Measurements from ENCODE around the gene FILIP1.
A peak's percentile ranks its signal among the peaks of the same experiment; 100 is the strongest.

Gene FILIP1, protein sequence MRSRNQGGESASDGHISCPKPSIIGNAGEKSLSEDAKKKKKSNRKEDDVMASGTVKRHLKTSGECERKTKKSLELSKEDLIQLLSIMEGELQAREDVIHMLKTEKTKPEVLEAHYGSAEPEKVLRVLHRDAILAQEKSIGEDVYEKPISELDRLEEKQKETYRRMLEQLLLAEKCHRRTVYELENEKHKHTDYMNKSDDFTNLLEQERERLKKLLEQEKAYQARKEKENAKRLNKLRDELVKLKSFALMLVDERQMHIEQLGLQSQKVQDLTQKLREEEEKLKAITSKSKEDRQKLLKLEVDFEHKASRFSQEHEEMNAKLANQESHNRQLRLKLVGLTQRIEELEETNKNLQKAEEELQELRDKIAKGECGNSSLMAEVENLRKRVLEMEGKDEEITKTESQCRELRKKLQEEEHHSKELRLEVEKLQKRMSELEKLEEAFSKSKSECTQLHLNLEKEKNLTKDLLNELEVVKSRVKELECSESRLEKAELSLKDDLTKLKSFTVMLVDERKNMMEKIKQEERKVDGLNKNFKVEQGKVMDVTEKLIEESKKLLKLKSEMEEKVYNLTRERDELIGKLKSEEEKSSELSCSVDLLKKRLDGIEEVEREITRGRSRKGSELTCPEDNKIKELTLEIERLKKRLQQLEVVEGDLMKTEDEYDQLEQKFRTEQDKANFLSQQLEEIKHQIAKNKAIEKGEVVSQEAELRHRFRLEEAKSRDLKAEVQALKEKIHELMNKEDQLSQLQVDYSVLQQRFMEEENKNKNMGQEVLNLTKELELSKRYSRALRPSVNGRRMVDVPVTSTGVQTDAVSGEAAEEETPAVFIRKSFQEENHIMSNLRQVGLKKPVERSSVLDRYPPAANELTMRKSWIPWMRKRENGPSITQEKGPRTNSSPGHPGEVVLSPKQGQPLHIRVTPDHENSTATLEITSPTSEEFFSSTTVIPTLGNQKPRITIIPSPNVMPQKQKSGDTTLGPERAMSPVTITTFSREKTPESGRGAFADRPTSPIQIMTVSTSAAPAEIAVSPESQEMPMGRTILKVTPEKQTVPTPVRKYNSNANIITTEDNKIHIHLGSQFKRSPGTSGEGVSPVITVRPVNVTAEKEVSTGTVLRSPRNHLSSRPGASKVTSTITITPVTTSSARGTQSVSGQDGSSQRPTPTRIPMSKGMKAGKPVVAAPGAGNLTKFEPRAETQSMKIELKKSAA (N-terminal part only)
- 0 to 0.39 (median 0) reads per million in 3 donors for total RNA-seq

DNA sequence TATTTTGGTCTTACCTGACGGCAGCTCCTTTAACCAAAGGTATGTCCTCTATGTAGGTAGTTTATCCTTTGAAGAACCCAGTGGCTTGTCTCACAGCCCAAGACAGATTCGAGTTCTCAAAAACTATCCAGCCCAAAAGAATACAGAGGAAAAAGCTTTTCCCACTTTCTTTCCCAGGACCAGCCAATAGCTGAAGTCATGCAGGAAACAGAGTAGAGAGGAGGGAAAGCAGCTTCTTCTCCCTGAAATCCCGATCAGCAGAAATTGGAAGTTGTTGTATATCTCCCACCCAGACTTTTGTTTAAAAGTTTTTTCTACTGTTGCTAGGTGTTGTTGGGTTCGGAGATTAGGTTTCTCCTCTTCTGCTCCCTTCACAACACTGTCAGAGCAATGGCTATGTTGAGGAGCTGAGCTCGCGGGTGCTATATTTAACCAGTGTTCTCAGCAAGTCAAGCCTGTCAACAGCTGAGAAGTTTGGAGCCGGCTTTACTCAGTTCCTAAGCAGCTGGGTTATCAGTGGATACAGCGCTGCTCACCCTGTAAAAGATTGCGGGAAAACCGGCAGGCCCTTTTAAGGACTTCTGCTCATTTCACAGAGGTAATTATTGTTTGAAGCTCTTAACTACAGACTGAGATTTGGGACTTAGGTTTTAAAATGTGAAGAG is at the start of gene FILIP1:
Gene FILIP1 (minus strand): TSS at position 401 of the 665 bp plus-strand sequence. CDS start 78,828 bp downstream, outside the sequence.
- Histone ChIP-seq H3K4me3 (ENCODE audit: insufficient read depth, low read depth, low read length, poor library complexity, severe bottlenecking) (no peak within 1 kb of the TSS), H3K9me3 (ENCODE audit: control insufficient read depth, low read length) (no peaks in the 10 kb centered on the region), H3K36me3 (ENCODE audit: control insufficient read depth, insufficient read depth, low read length) (no peaks in the 10 kb centered on the region), H3K27me3 (replicated peaks; ENCODE audit: control insufficient read depth, insufficient read depth, low read length, poor library complexity, severe bottlenecking) (peaks cover 3% of the 10 kb centered on the region), H3K4me1 (ENCODE audit: control insufficient read depth, insufficient read depth, low read length, poor library complexity, severe bottlenecking) (peaks cover 5% of the 10 kb centered on the region), H3K27ac (ENCODE audit: insufficient read depth, low read length, poor library complexity, severe bottlenecking) (no peak within 1 kb of the TSS)
- DNase-seq = no peak

DNA sequence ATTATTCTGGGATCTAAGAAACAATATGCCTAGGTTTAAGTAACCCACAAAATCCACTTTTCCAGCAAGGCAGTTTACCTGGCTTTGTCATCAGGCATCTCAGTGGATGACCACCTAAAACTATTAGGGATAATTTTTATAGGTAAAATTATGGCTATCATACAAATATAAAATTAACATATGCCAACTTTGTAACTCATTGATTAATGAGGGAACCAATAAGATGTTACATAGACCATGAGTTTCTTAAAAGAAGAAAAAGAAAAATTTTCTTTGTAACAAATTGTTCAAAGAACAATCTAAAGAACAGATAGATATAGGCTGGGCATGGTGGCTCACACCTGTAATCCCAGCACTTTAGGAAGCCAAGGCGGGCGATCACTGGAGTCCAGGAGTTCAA is 49.7 kb upstream of the FILIP1 start:
- H3K27me3 ChIP-seq (replicated peaks; ENCODE audit: control insufficient read depth, insufficient read depth, low read length, poor library complexity, severe bottlenecking) = no peaks in the 10 kb centered on the region

DNA sequence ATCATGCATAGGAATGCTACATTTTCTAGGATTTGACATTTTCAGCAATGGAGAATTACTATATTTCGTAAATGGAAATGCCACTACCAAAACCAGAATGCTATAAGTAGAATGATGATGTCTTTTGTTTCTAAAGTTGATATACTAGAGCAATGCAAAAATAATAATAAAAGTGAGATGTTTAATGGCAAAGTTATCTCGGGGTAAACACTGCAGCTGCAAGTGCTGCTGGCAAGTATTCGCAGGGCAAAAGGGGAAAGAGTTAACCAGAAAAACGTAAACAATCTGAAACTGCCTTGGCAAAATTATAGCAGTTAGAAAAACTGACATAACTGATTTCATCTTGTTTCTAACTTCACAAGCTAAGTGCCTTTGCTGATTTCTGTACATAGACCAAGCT is 45.5 kb upstream of the FILIP1 start:
- no peak overlapping the region for H3K4me3 ChIP-seq (ENCODE audit: insufficient read depth, low read depth, low read length, poor library complexity, severe bottlenecking)
- H3K27ac ChIP-seq (ENCODE audit: insufficient read depth, low read length, poor library complexity, severe bottlenecking) = no peak overlapping the region
- no peaks in the 10 kb centered on the region for H3K9me3 ChIP-seq (ENCODE audit: control insufficient read depth, low read length)
- H3K36me3 ChIP-seq (ENCODE audit: control insufficient read depth, insufficient read depth, low read length) = no peaks in the 10 kb centered on the region
- DNase-seq = no peak
- H3K4me1 ChIP-seq (ENCODE audit: control insufficient read depth, insufficient read depth, low read length, poor library complexity, severe bottlenecking) = no peaks in the 10 kb centered on the region
- no peaks in the 10 kb centered on the region for H3K27me3 ChIP-seq (replicated peaks; ENCODE audit: control insufficient read depth, insufficient read depth, low read length, poor library complexity, severe bottlenecking)

More for the DNA sequence above, 49.7 kb upstream of the FILIP1 start:
- no peaks in the 10 kb centered on the region for H3K4me1 ChIP-seq (ENCODE audit: control insufficient read depth, insufficient read depth, low read length, poor library complexity, severe bottlenecking)
- H3K36me3 ChIP-seq (ENCODE audit: control insufficient read depth, insufficient read depth, low read length) = no peaks in the 10 kb centered on the region
- no peaks in the 10 kb centered on the region for H3K9me3 ChIP-seq (ENCODE audit: control insufficient read depth, low read length)
- no peak overlapping the region for H3K27ac ChIP-seq (ENCODE audit: insufficient read depth, low read length, poor library complexity, severe bottlenecking)
- no peak overlapping the region for H3K4me3 ChIP-seq (ENCODE audit: insufficient read depth, low read depth, low read length, poor library complexity, severe bottlenecking)
- no peak for DNase-seq

DNA sequence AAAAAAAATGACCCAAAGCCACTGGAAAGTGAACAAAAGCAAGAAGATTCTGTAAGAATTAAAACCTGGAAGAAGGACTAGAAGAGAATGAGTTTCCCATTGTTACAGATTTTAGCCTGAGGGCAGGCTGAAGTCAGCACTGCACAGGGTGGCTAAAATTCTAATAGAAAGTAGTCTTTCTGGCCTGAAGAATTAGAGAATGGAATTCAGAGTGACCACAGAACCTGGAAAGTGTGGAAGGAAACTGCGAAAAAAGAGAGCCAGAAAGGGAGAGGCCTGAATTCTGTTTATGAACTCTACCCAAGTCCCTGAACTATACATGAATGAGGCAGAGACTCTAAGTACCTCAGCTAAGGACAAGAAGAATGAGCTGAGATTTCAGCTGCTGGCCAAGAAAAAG is 38.9 kb upstream of the FILIP1 start:
- Histone ChIP-seq H3K27ac (ENCODE audit: insufficient read depth, low read length, poor library complexity, severe bottlenecking) (no peak overlapping the region), H3K9me3 (ENCODE audit: control insufficient read depth, low read length) (no peaks in the 10 kb centered on the region), H3K36me3 (ENCODE audit: control insufficient read depth, insufficient read depth, low read length) (no peaks in the 10 kb centered on the region), H3K4me1 (ENCODE audit: control insufficient read depth, insufficient read depth, low read length, poor library complexity, severe bottlenecking) (no peaks in the 10 kb centered on the region), H3K4me3 (ENCODE audit: insufficient read depth, low read depth, low read length, poor library complexity, severe bottlenecking) (no peak overlapping the region), H3K27me3 (replicated peaks; ENCODE audit: control insufficient read depth, insufficient read depth, low read length, poor library complexity, severe bottlenecking) (no peaks in the 10 kb centered on the region)
- DNase-seq = no peak

DNA sequence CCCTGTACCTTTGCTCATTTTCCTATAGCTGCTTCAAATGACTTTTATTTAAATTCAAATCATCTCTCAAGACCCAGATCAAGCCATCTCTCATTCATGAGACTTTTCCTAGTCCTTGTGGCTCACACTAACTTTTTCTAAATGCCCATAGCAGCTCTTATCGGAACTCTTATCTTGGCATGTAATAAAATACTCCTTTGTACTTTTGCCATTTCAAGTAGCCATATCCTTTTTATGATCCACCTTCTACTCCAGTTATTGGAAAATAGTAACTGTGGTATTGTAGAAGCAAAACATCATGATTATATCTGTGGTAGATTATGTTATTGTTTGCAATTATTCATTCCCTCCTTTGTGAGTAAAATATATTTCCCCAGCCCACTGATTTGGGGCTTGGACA is 37.6 kb upstream of the FILIP1 start:
- DNase-seq = no peak
- H3K27me3 ChIP-seq (replicated peaks; ENCODE audit: control insufficient read depth, insufficient read depth, low read length, poor library complexity, severe bottlenecking) = no peaks in the 10 kb centered on the region
- H3K36me3 ChIP-seq (ENCODE audit: control insufficient read depth, insufficient read depth, low read length) = no peaks in the 10 kb centered on the region
- H3K9me3 ChIP-seq (ENCODE audit: control insufficient read depth, low read length) = no peaks in the 10 kb centered on the region
- H3K4me3 ChIP-seq (ENCODE audit: insufficient read depth, low read depth, low read length, poor library complexity, severe bottlenecking) = no peak overlapping the region
- no peak overlapping the region for H3K27ac ChIP-seq (ENCODE audit: insufficient read depth, low read length, poor library complexity, severe bottlenecking)
- H3K4me1 ChIP-seq (ENCODE audit: control insufficient read depth, insufficient read depth, low read length, poor library complexity, severe bottlenecking) = no peaks in the 10 kb centered on the region

DNA sequence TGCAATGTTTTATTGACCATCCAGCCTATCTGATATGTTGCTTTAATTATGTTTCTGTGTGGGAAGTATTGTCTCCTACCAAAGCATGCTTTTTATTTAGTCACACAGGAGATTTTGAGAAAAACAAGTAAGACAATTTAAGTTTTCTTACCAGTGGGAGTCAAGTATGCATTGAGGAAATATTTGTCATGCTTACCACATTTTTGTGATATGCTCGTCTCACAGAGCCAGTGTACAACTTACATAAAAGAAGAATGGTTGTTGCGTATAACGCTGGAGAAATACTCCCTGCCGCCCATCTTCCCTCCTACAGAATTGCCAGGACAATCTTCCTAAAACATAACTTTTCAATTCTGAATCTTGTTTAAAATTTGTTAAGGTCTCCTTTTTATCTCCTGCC is 37.1 kb upstream of the FILIP1 start:
- no peak for DNase-seq

DNA sequence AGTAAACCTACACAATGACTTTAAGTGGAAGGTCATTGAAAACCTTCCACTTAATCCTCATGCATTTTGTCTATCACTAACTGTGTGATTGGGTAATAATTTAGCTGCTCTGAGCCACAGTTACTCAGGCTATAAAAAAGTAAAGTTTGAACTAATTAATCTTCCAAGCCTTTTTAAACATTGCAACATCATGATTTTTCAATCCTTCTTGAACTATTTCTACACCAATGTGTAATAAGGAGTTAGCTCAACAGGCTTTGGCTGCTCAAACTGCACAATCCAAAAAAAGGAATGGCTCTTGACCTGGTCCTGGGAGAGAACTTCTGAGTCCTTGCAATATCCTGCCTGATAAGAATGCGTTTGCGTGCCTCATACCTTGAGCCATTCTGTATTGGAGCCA is 34.8 kb upstream of the FILIP1 start:
- H3K4me1 ChIP-seq (ENCODE audit: control insufficient read depth, insufficient read depth, low read length, poor library complexity, severe bottlenecking) = no peaks in the 10 kb centered on the region

More for the DNA sequence above, 37.1 kb upstream of the FILIP1 start:
- H3K9me3 ChIP-seq (ENCODE audit: control insufficient read depth, low read length) = no peaks in the 10 kb centered on the region
- H3K27me3 ChIP-seq (replicated peaks; ENCODE audit: control insufficient read depth, insufficient read depth, low read length, poor library complexity, severe bottlenecking) = no peaks in the 10 kb centered on the region
- H3K36me3 ChIP-seq (ENCODE audit: control insufficient read depth, insufficient read depth, low read length) = no peaks in the 10 kb centered on the region
- no peak overlapping the region for H3K27ac ChIP-seq (ENCODE audit: insufficient read depth, low read length, poor library complexity, severe bottlenecking)
- no peaks in the 10 kb centered on the region for H3K4me1 ChIP-seq (ENCODE audit: control insufficient read depth, insufficient read depth, low read length, poor library complexity, severe bottlenecking)
- H3K4me3 ChIP-seq (ENCODE audit: insufficient read depth, low read depth, low read length, poor library complexity, severe bottlenecking) = no peak overlapping the region

DNA sequence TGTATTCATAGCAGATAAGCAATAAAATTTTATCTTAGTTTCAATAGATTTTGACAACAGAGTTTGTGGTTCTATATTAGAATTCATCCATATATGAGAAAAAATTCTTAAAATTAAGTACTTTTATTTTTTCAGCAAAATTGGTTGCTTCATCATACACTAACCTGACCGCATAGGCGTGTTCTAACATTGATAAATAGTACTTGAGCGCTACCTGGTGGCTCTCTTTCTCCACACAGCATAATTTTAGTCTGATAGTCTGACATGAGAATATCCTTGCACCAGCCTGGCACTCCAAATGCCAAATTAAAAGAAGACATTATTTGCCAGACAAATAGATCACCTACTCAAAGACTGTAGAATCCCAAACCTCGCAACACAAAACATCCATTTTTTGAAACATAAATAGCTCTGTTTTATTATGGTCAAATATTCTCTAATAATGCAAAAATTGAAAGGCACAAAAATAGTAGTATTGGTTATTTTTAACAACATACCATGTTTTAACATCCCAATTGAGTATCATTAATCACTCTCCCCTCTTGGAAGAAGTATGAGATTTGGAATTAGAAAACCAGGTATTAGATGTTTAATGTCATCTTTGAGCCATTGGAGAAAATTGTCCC is 33.0 kb upstream of the FILIP1 start:
- no peak overlapping the region for H3K4me3 ChIP-seq (ENCODE audit: insufficient read depth, low read depth, low read length, poor library complexity, severe bottlenecking)
- peak; percentile 4 to 36 (median 5) for DNase-seq
- no peaks in the 10 kb centered on the region for H3K36me3 ChIP-seq (ENCODE audit: control insufficient read depth, insufficient read depth, low read length)

More for the DNA sequence above, 34.8 kb upstream of the FILIP1 start:
- Histone ChIP-seq H3K27ac (ENCODE audit: insufficient read depth, low read length, poor library complexity, severe bottlenecking) (no peak overlapping the region), H3K9me3 (ENCODE audit: control insufficient read depth, low read length) (no peaks in the 10 kb centered on the region), H3K4me3 (ENCODE audit: insufficient read depth, low read depth, low read length, poor library complexity, severe bottlenecking) (no peak overlapping the region), H3K27me3 (replicated peaks; ENCODE audit: control insufficient read depth, insufficient read depth, low read length, poor library complexity, severe bottlenecking) (no peaks in the 10 kb centered on the region), H3K36me3 (ENCODE audit: control insufficient read depth, insufficient read depth, low read length) (no peaks in the 10 kb centered on the region)
- DNase-seq = no peak

DNA sequence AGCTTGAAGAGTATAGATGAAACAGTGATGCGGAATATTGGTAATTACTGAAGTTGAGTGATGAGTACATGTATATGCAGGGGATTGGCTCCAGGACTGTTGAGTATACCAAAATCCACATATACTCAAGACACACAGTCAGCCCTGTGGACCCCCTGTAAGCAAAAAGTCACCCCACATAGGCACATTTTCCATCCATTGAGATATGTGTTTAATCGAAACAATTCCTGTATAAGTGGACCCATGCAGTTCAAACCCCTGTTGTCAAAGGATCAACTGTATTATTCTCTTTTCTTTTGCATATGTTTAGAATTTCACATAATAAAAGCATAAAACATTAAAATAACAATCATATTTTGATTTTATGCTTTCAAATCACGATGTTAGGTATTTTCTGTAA is 32.1 kb upstream of the FILIP1 start:
- no peaks in the 10 kb centered on the region for H3K9me3 ChIP-seq (ENCODE audit: control insufficient read depth, low read length)
- DNase-seq = no peak

More for the DNA sequence above, 33.0 kb upstream of the FILIP1 start:
- H3K4me1 ChIP-seq (ENCODE audit: control insufficient read depth, insufficient read depth, low read length, poor library complexity, severe bottlenecking) = no peaks in the 10 kb centered on the region
- H3K27me3 ChIP-seq (replicated peaks; ENCODE audit: control insufficient read depth, insufficient read depth, low read length, poor library complexity, severe bottlenecking) = no peaks in the 10 kb centered on the region
- no peak overlapping the region for H3K27ac ChIP-seq (ENCODE audit: insufficient read depth, low read length, poor library complexity, severe bottlenecking)
- H3K9me3 ChIP-seq (ENCODE audit: control insufficient read depth, low read length) = no peaks in the 10 kb centered on the region

More for the DNA sequence above, 32.1 kb upstream of the FILIP1 start:
- no peaks in the 10 kb centered on the region for H3K27me3 ChIP-seq (replicated peaks; ENCODE audit: control insufficient read depth, insufficient read depth, low read length, poor library complexity, severe bottlenecking)
- H3K4me1 ChIP-seq (ENCODE audit: control insufficient read depth, insufficient read depth, low read length, poor library complexity, severe bottlenecking) = no peaks in the 10 kb centered on the region
- H3K27ac ChIP-seq (ENCODE audit: insufficient read depth, low read length, poor library complexity, severe bottlenecking) = no peak overlapping the region
- no peaks in the 10 kb centered on the region for H3K36me3 ChIP-seq (ENCODE audit: control insufficient read depth, insufficient read depth, low read length)
- H3K4me3 ChIP-seq (ENCODE audit: insufficient read depth, low read depth, low read length, poor library complexity, severe bottlenecking) = no peak overlapping the region

Data from effector memory CD4-positive, alpha-beta T cell (primary cell).